SW 1271 (cell line): Measurements from ENCODE around the gene CIAO3.
"Not testable (repeated sequence)": the region's sequence is repeated elsewhere in the genome, so short reads cannot be mapped to it uniquely, and the experiment has no call there.

Experiments used
- DNase-seq, 2 experiments: peaks; one replicate each; lab custom pipeline; 2025; lab: John Stamatoyannopoulos, UW

The CIAO3 gene

DNA sequence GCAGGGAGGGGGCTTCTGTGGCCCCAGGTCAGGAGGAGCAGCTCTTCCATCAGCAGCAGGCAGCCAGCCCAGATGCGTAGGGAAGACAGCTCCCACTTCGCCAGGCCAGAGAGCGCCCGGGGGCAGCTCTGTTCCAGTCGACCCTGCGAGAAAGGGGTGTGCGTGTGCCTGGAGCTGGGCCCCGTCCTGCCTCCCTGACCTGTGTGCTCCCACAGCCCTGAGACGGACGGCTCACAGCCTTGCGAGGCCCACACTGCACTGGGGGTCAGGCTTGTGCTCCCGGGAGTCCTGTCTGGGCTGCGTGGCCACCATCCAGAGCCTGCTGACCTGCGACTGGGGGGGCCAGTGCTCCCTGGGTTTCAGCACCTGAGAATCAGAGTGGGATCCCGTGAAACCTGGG lies 19.3 kb upstream of the CIAO3 start:
- no peak for DNase-seq

- no peak for DNase-seq
These were observed 18.5 kb upstream of the CIAO3 start for GRCh38 chr16:759110-759910.

DNA sequence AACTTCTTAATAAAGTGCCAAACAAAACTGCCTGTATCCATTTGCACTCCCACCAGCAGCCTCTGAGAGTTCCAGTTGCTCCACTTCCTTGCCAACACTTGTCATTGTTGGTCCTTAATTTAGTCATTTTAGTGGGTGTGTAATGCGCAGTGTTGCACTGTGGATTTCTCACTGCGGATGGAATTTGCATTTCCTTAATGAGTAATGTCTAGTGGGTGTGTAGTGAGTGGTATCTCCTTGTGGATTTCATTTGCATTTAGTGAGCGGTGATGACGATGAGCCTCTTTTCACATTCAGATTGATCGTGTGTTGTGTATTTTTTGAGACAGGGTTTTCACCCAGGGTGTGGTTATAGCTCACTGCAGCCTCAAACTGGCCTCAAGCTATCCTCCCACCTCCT lies 15.6 kb upstream of the CIAO3 start:
- no peak for DNase-seq

DNA sequence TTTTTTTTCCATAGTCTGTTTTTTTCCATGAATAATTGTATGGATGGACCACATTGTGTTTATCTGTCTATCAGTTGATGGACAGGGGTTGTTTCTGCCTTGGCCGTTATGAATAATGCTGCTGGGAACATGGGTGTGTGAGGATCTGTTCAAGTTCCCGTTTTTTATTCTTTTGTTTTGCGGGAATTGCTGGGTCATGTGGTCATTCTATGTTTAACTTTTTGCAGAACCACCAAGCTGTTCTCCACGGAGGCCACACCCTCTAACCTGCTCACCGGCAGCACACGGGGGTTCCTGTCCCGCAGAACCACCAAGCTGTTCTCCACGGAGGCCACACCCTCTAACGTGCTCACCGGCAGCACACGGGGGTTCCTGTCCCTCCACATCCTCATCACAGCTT lies 13.9 kb upstream of the CIAO3 start:
- DNase-seq, result no peak

GRCh38 chr16:754121-754607 lies 13.4 kb upstream of the CIAO3 start:
- not testable (repeated sequence) for DNase-seq

DNA sequence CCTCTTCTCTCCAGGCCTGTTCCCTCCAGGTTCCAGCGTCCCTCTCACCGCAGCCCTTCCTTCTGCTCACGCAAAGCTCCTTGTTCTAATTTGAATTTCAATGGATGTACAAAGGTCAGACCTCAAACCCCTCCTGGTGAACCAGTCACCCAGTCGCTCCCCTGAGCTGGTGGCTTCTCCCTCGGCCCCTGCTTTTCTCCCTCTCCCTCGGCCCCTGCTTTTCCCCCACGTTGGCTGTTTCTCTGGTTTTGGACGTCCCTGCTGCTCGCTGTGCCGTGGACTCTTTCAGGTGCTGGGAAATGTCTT lies 11.2 kb upstream of the CIAO3 start:
- DNase-seq, result no peak

GRCh38 chr16:751152-752006 lies 10.6 kb upstream of the CIAO3 start:
- DNase-seq, result no peak

DNA sequence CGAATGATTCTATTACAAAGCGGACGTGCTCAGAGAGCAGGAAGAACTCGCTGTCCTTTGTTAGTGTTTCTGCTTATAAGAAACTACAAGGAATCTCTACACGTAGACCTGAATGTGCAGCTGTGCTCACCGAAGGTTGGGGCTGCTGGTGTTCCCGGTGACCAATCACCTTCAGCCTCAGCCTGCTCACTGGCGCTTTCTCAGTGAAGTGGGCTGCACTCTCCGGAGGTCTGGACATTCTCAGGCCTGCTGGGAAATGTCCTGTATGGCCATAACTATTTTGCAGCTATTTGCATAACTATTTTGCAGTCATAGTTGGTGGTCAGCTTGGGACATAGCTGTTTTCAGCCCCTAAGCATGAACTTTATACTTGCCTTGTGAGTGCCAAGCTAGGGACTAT lies 9.7 kb upstream of the CIAO3 start:
- DNase-seq, result no peak

DNA sequence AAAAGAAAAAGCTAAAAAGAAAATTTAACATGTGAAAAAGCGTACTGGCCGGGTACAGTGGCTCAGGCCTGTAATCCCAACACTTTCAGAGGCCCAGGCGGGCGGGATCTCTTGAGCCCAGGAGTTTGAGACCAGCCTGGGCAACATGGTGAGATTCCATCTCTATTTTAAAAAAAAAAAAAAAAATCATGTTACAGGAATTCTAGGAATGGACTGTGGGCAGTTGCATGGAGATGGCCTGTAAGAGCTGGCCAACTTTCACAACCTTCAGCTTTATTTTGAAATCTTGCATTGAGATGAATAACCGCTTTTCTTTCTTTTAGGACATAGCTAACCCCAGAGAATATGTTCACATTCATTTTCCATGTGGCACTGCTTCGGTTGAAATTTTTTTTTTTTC lies 8.2 kb upstream of the CIAO3 start:
- no peak for DNase-seq

DNA sequence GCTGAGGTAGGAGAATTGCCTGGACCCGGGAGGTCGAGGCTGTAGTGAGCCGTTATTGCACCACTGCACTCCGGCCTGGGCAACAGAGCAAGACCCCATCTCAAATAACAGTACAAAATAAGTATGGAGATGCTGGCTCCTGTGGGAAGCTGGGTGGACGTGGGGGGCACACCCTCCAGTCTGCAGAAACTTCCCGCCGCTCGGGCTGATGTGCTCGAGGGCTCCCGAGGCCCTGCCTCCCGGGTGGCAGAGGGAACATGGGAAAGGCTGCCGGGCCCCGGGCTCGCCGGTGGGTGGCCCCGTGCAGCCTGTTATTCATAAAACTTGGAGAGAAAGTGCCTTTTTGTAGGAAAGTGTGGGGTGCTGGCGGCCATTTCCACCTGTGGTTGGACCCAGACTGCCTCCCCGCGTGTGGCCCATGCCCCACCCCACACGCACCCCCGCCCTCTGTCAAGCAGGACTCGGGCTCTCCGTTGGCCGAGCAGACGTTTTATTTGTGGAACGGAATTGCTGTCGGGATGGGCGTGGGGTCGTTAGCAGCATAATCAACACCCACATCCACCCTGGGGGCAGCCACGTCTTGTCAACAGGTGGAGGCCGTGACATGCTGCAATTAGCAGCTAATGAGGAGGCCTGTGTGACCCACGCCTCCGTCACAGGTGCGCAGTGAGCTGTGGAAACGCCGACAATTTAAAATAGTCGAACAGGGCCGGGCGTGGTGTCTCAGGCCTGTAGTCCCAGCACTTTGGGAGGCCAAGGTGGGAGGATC lies 7.4 kb upstream of the CIAO3 start:
- no peak for DNase-seq

- DNase-seq, result no peak
These were observed 5.8 kb upstream of the CIAO3 start for GRCh38 chr16:746637-747036.

GRCh38 chr16:745739-746138 lies 4.9 kb upstream of the CIAO3 start:
- no peak for DNase-seq

GRCh38 chr16:743794-744500 lies 3.1 kb upstream of the CIAO3 start:
- DNase-seq, result no peak

GRCh38 chr16:742894-743293 lies 2.1 kb upstream of the CIAO3 start:
- DNase-seq, result not testable (repeated sequence)

- DNase-seq, result no peak
These were observed 1.3 kb upstream of the CIAO3 start for GRCh38 chr16:741986-742629.

GRCh38 chr16:740459-740763 lies 386 bp downstream of the CIAO3 start:
- DNase-seq, result no peak

DNA sequence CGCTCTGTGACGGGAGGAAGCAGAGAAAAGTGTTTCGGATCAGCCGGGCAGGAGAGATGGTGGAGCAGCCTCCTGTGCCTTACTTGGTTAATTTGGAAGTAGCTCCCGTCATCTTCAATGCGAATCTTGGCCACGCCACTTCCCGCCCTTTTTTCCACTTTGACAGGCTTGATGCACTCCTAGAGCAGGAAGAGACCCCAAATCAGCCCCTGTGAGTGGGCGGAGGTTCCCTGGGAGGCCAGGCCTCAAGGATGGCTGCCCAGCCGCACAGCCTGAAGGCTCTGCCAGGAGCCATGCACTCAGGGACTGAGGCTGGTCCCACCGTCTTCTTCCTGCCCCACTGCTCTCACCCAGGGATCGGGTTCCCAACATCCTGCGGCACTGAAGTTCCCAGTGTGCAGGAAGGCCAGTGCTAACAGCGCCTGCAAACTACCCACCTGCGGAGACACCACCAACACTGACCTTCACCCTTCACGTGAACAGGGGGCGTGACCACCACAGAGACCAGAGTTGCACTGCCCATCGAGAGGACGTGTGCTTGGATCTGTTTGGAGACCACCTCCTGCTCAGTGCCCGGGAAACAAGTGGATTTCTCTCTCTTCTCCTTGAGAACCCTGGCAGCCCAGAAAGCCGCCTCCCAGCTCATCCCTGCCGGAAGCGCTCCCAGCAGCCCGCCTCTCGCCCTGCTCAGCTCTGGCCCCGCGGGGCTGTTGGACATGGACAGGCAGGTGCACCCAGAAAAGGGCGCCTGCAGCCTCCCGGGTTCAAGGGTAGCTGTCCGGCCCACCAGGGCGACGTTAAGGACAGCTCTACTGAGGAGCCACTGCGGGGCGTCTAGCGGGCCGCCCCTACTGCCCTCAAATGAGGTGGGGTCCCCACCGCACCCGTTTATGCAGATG lies 988 bp downstream of the CIAO3 start:
- DNase-seq, result no peak

GRCh38 chr16:736936-737481 lies 3.8 kb downstream of the CIAO3 start:
- DNase-seq, result no peak

DNA sequence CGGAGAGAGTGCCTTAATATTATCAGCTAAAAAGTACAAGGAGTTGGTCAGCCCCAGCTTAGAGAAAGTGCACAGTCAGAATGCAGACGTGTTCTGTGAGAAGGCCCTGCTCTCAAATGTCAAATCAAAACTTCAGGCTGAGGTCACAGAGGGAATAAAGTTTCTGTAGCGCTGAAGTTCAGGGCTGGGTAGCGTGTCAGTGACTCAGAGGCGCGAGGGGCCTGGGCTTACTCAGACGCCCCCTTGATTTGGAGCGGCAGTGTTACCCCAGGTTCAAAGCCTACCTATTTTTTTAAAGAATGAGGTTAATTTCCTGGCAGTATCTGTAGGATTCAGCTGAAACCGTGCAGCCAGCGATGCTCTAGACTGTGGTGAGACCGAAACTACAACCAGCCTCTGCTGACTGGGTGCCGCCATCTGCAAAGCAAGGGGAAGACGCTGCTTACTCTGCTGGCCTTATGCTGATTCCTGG lies 4.8 kb downstream of the CIAO3 start:
- DNase-seq, result no peak
